Stomach (tissue), 4 donors: ENCODE measurements around the gene AMIGO1.

Experiments
- CTCF ChIP-seq, 7 experiments: fragments of 450-650 bp in 4 of 7; fragments of 200-600 bp in 3 of 7; sonication (generic) in 3 of 7; IDR thresholded peaks; one replicate each; pipeline ENCODE4 v1.5.1; 2016 to 2019; ENCODE audit warnings: antibody characterized with exemption in 7 of 7, control low read depth in 2 of 7, mild to moderate bottlenecking in 1 of 7
- POLR2A ChIP-seq, 4 donors: fragments of 450-650 bp; IDR thresholded peaks; one replicate each; pipeline ENCODE4 v1.6.1; 2016; ENCODE audit warnings: antibody characterized with exemption in 4 of 4, control low read depth in 2 of 4, mild to moderate bottlenecking in 1 of 4, moderate library complexity in 1 of 4
- POLR2AphosphoS5 ChIP-seq, 3 donors: sonication (generic); formaldehyde crosslinking; IDR thresholded peaks; one replicate each; pipeline ENCODE4 v1.6.1; 2016; ENCODE audit warnings: antibody characterized with exemption in 3 of 3

- TF ChIP-seq POLR2A (IDR thresholded peaks at IDR 0.05) (no peak), POLR2AphosphoS5 (IDR thresholded peaks at IDR 0.05) (no peak), CTCF (IDR thresholded peaks at IDR 0.05) (no peak)
Measured at GRCh38 chr1:109493227-109493626, 16.3 kb downstream of the AMIGO1 start.
